ENCODE results near the gene XYLT2.
"Not testable (repeated sequence)": the region's sequence is repeated elsewhere in the genome, so short reads cannot be mapped to it uniquely, and the experiment has no call there.

Gene XYLT2

GRCh38 chr17:50389534-50389933 lies 43.6 kb downstream of the XYLT2 start:
- DNase-seq (ENCODE audit: low read depth, low spot score) = no peak

DNA sequence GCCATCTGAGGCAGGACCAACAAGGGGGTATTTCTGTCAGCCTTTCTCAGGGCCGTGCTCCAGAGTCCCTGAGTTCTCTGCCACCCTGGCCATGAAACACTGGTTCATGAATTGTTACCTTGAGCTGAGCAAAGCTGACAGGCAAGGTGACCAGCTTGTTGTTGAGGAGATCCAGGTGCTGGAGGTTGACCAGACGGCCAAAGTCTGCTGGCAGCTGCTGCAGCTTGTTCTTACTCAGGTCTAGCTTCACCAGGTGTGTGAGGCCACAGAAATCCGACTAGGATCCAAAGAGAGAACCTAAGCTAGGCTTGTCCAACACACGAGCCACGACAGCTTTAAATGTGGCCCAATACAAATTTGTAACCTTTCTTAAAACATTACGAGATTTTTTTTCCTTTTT lies 46.7 kb downstream of the XYLT2 start:
- DNase-seq (ENCODE audit: low read depth, low spot score) = no peak

DNA sequence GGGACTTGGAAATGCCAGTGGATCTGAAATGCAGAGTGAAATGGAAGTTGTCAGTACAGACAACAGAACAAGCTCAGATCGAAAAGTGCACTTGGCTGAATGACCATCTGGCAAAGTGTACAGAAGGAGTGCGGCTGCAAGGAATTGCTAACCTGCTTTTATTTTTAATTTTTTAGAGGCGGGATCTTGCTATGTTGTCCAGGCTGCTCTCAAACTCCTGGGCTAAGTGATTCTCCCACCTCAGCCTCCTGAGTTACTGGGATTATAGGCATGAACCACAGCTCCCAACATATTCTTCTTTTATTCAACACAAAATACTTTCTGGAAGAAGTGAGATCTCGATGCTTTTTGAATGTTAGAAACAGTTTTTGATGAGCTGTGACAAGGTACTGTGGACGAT lies 47.8 kb downstream of the XYLT2 start:
- no peak for DNase-seq (ENCODE audit: low read depth, low spot score)

- no peak for DNase-seq (ENCODE audit: low read depth, low spot score)
These were observed 48.8 kb downstream of the XYLT2 start for GRCh38 chr17:50394711-50395110.

- DNase-seq (ENCODE audit: low read depth, low spot score) = no peak
These were observed 50.6 kb downstream of the XYLT2 start for GRCh38 chr17:50396261-50397110.

- peak; percentile 86 for DNase-seq (ENCODE audit: low read depth, low spot score)
These were observed 51.4 kb downstream of the XYLT2 start, which contains the start of gene LRRC59 for GRCh38 chr17:50397111-50397918. LRRC59 (minus strand) TSS chr17:50397523; CDS start chr17:50397317, 206 bp downstream.

GRCh38 chr17:50397919-50398285 lies 52.0 kb downstream of the XYLT2 start:
- DNase-seq (ENCODE audit: low read depth, low spot score) = no peak

DNA sequence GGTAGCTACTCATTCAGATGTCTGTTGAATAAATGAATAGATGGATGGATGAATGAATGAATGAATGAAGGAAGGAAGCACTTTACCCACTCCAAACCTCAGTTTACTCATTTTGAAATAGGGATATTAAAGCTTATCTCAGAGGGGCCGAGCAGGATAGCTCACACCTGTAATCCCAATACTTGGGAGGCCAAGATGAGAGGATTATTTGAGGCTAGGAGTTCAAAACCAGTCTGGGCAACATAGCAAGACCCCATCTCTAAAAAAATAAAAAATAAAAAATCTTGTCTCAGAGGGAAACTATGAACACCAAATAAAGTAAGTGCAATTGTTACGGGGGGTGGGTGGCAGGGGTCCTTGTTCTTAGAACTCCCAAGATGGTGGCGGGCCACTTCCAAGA lies 52.7 kb downstream of the XYLT2 start:
- not testable (repeated sequence) for DNase-seq (ENCODE audit: low read depth, low spot score)

- not testable (repeated sequence) for DNase-seq (ENCODE audit: low read depth, low spot score)
These were observed 53.7 kb downstream of the XYLT2 start for GRCh38 chr17:50399591-50399990.

- not testable (repeated sequence) for DNase-seq (ENCODE audit: low read depth, low spot score)
These were observed 59.4 kb downstream of the XYLT2 start for GRCh38 chr17:50405351-50405750.

- no peak for DNase-seq (ENCODE audit: low read depth, low spot score)
These were observed 60.7 kb downstream of the XYLT2 start for GRCh38 chr17:50406578-50406977.

- DNase-seq (ENCODE audit: low read depth, low spot score) = no peak
These were observed 62.0 kb downstream of the XYLT2 start for GRCh38 chr17:50407921-50408320.

All from activated naive CD8-positive, alpha-beta T cell treated with anti-CD3 and anti-CD28 coated beads, Interleukin-2, amount 50 U/mL, for 16 hours (primary cell).